K562 (cell line): Measurements from ENCODE around the gene ECSCR. TPM values are rescaled to one million over a fixed set of nuclear protein-coding genes. Genes with fewer than 3 reads are reported as not detected.
A peak's percentile ranks its signal among the peaks of the same experiment; 100 is the strongest.

Source experiments
- CBFB ChIP-seq: sonication (generic); formaldehyde crosslinking; IDR thresholded peaks from 2 replicates; pipeline ENCODE4 v1.4.0; 2020; ENCODE audit warnings: mild to moderate bottlenecking, missing genetic modification reagents
- CBX5 ChIP-seq: IDR thresholded peaks from 2 replicates; pipeline ENCODE4 v1.6.1; 2014; ENCODE audit warnings: low read depth, borderline replicate concordance
- CGGBP1 ChIP-seq: fragments of 250-450 bp; sonication (Bioruptor Pico); IDR thresholded peaks from 2 replicates; pipeline ENCODE4 v1.9.0; 2021; ENCODE audit warnings: mild to moderate bottlenecking
- CSDE1 ChIP-seq, 2 experiments: fragments of 450-650 bp; IDR thresholded peaks; 2 replicates each; pipeline ENCODE4 v1.6.1; 2016; ENCODE audit warnings: mild to moderate bottlenecking in 1 of 2
- CTBP1 ChIP-seq: fragments of 450-650 bp; IDR thresholded peaks from 2 replicates; pipeline ENCODE4 v1.6.1; 2016; ENCODE audit warnings: borderline replicate concordance
- DDX20 ChIP-seq: fragments of 450-650 bp; IDR thresholded peaks from 2 replicates; pipeline ENCODE4 v1.6.1; 2016; ENCODE audit warnings: missing genetic modification characterization, low read depth, mild to moderate bottlenecking, missing compliant biosample characterization, moderate library complexity
- DEAF1 ChIP-seq: fragments of 450-650 bp; formaldehyde crosslinking; IDR thresholded peaks from 2 replicates; pipeline ENCODE4 v1.4.0; 2020; ENCODE audit warnings: mild to moderate bottlenecking, moderate library complexity
- GATAD2B ChIP-seq: fragments of 450-650 bp; IDR thresholded peaks from 2 replicates; pipeline ENCODE4 v1.6.1; 2017; ENCODE audit warnings: mild to moderate bottlenecking, borderline replicate concordance
- HCFC1 ChIP-seq: IDR thresholded peaks from 2 replicates; pipeline ENCODE4 v1.6.1; 2012; ENCODE audit warnings: low read depth, low read length, improper control_type of control experiment
- HOXB6 ChIP-seq: fragments of 250-450 bp; sonication (Bioruptor Pico); IDR thresholded peaks from 2 replicates; pipeline ENCODE4 v1.5.1; 2022; ENCODE audit warnings: mild to moderate bottlenecking, borderline replicate concordance
- NFIC ChIP-seq: fragments of 450-650 bp; IDR thresholded peaks from 2 replicates; pipeline ENCODE4 v1.6.1; 2017; ENCODE audit warnings: mild to moderate bottlenecking, inconsistent platforms
- NFXL1 ChIP-seq: fragments of 450-650 bp; formaldehyde crosslinking; IDR thresholded peaks from 2 replicates; pipeline ENCODE4 v1.4.0; 2021; ENCODE audit warnings: mild to moderate bottlenecking
- SMAD1 ChIP-seq: fragments of 150-350 bp; IDR thresholded peaks from 2 replicates; pipeline ENCODE4 v1.6.1; 2014; ENCODE audit warnings: low read length, low read depth; ENCODE audit not compliant: partially characterized antibody
- STAT6 ChIP-seq: sonication (generic); formaldehyde crosslinking; IDR thresholded peaks from 2 replicates; pipeline ENCODE4 v1.8.1; 2023; ENCODE audit warnings: mild to moderate bottlenecking, missing genetic modification reagents
- TBP ChIP-seq: optimal IDR thresholded peaks from 2 replicates; pipeline ENCODE3; 2011; ENCODE audit warnings: low read depth, low read length, improper control_type of control experiment
- TCF7L2 ChIP-seq: fragments of 150-350 bp; IDR thresholded peaks from 2 replicates; pipeline ENCODE4 v1.6.1; 2016; ENCODE audit warnings: low read depth, mild to moderate bottlenecking, low read length, moderate library complexity
- TFAP4 ChIP-seq: sonication (generic); formaldehyde crosslinking; IDR thresholded peaks from 2 replicates; pipeline ENCODE4 v1.8.0; 2022; ENCODE audit warnings: missing genetic modification reagents, mild to moderate bottlenecking, moderate library complexity, borderline replicate concordance
- TRIM28 ChIP-seq: fragments of 450-650 bp; IDR thresholded peaks from 2 replicates; pipeline ENCODE4 v1.6.1; 2017
- USF2 ChIP-seq: sonication (generic); formaldehyde crosslinking; IDR thresholded peaks from 2 replicates; pipeline ENCODE4 v1.5.0; 2020; ENCODE audit warnings: missing genetic modification reagents
- ZBTB12 ChIP-seq: fragments of 250-450 bp; sonication (Bioruptor Pico); IDR thresholded peaks from 2 replicates; pipeline ENCODE4 v1.4.0; 2020
- ZBTB17 ChIP-seq: fragments of 450-650 bp; formaldehyde crosslinking; IDR thresholded peaks from 2 replicates; pipeline ENCODE4 v1.4.0; 2020; ENCODE audit warnings: mild to moderate bottlenecking
- ZFPM2 ChIP-seq: fragments of 250-450 bp; sonication (Bioruptor Pico); IDR thresholded peaks from 2 replicates; pipeline ENCODE4 v1.5.1; 2022; ENCODE audit warnings: mild to moderate bottlenecking
- polyA plus RNA-seq, 8 experiments: library from polyadenylated mRNA; depleted of rRNA in 4 of 8; stranded (reverse) in 5 of 8; unstranded in 3 of 8; fragments of >200 nt; fragmentation: Nextera tagmentation in 2 of 8; fragmentation: Illumina TruSeq in 1 of 8; extraction: Ambion mirVana in 2 of 8; extraction: Trizol in 1 of 8; gene quantifications; 2 replicates each; pipeline versions ENCODE4 v1.2.1 to v1.2.3, GENCODE V29; 2011 to 2014; ENCODE audit warnings: inconsistent platforms in 1 of 8, missing spikeins in 1 of 8
- total RNA-seq, 7 experiments: library from RNA; depleted of rRNA in 6 of 7; stranded (reverse); fragments of >200 nt in 6 of 7; fragmentation: Illumina TruSeq in 2 of 7; extraction: Trizol in 2 of 7; gene quantifications; 2 replicates each; pipeline versions ENCODE4 v1.2.1 to v1.2.3, GENCODE V29; 2011 to 2021; ENCODE audit warnings: low replicate concordance in 1 of 7

The ECSCR gene
- total and polyA plus RNA-seq, 9 of the 15 experiments (the other 6 are each of a cell fraction or from before 2014, with no cell fraction given), result 0.10 to 0.25 (median 0.13) TPM; not detected in 6

- TF ChIP-seq ZBTB12 (CRISPR knock-in tag) (peak; percentile 80), ZBTB17 (CRISPR knock-in tag) (peak; percentile 36; the same call in 1 of the 2 replicates), HOXB6 (no peak), CBX5 (no peak), CSDE1 (IDR thresholded peaks at IDR 0.05) (peak in 1 of 2 experiments; percentile 75; a peak in 2 of 4 replicates), DDX20 (tag) (no peak), CBFB (CRISPR knock-in tag) (no peak), STAT6 (CRISPR knock-in tag) (0 out of 2 replicates have a peak, but pooled peaks have one; percentile 62), TFAP4 (peak; percentile 98), TCF7L2 (no peak), TRIM28 (0 out of 2 replicates have a peak, but pooled peaks have one; percentile 40), ZFPM2 (no peak), SMAD1 (peak; percentile 22), TBP (peak; percentile 66), GATAD2B (no peak), CGGBP1 (CRISPR knock-in tag) (no peak), NFIC (no peak; the same call in 1 of the 2 replicates), HCFC1 (peak; percentile 63; the same call in 1 of the 2 replicates), USF2 (CRISPR knock-in tag) (no peak), NFXL1 (CRISPR knock-in tag) (no peak), DEAF1 (no peak), CTBP1 (peak; percentile 76; the same call in 1 of the 2 replicates)
These were observed 58.6 kb downstream of the ECSCR start, which contains the start of gene SPATA24 (continued) for GRCh38 chr5:139403787-139404483.
